ENCODE measurements around the gene COL26A1. TPM values are rescaled to one million over a fixed set of nuclear protein-coding genes. Genes with fewer than 3 reads are reported as not detected.

COL26A1 gene
- total RNA-seq, 1 experiment from 2014 or later = 0.43 TPM

DNA sequence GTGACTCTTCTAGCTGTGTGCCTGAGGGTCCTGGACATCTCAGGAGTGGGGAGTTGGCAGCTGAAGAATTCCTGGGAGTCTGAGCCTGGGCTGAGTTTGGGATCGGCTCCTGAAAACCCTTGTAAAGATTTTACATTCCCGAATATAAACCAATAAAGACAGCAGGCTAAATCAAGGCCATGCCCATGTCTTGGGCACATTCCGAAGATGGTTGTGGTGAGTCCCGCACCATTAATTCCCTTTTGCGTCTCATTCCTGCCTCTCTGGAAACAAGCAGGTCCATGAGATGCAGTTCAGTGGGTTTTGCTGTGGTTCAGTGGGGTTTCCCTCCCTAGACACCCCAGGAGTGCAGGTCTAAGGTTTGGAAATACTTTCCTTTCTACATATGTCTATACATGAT is 90.9 kb downstream of the COL26A1 start:
- BruUV-seq (replicated peaks) = no TSS peak
- no peak for DNase-seq (ENCODE audit: low spot score)
- Histone ChIP-seq H3K36me3 (ENCODE audit: insufficient read depth, low read length, poor library complexity, severe bottlenecking) (no peaks in the 10 kb centered on the region), H3K9me3 (ENCODE audit: low read depth, low read length, poor library complexity, severe bottlenecking) (no peaks in the 10 kb centered on the region), H3K27ac (ENCODE audit: low read depth, low read length, poor library complexity, severe bottlenecking) (no peak overlapping the region), H3K27me3 (replicated peaks; ENCODE audit: insufficient read depth, low read depth, low read length, poor library complexity) (no peaks in the 10 kb centered on the region), H3K4me3 (ENCODE audit: low read depth, low read length, poor library complexity, severe bottlenecking) (no peak overlapping the region), H3K4me1 (ENCODE audit: insufficient read depth, low read length, poor library complexity, severe bottlenecking) (no peaks in the 10 kb centered on the region)
- TF ChIP-seq EZH2 (IDR thresholded peaks at IDR 0.05; ENCODE audit: borderline replicate concordance, low read depth, low read length, poor library complexity, severe bottlenecking) = no peak
- TF ChIP-seq, protein P1, sequence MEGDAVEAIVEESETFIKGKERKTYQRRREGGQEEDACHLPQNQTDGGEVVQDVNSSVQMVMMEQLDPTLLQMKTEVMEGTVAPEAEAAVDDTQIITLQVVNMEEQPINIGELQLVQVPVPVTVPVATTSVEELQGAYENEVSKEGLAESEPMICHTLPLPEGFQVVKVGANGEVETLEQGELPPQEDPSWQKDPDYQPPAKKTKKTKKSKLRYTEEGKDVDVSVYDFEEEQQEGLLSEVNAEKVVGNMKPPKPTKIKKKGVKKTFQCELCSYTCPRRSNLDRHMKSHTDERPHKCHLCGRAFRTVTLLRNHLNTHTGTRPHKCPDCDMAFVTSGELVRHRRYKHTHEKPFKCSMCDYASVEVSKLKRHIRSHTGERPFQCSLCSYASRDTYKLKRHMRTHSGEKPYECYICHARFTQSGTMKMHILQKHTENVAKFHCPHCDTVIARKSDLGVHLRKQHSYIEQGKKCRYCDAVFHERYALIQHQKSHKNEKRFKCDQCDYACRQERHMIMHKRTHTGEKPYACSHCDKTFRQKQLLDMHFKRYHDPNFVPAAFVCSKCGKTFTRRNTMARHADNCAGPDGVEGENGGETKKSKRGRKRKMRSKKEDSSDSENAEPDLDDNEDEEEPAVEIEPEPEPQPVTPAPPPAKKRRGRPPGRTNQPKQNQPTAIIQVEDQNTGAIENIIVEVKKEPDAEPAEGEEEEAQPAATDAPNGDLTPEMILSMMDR (conservative IDR thresholded peaks at IDR 0.05; ENCODE audit: low read depth, low read length) = no peak
- CTCF ChIA-PET = no interaction called here
- intact Hi-C loops (cut with micrococcal nuclease; ENCODE audit: unreplicated experiment) = no loop called here
- POLR2A ChIA-PET (ENCODE audit: low non-redundant PET) = no interaction called here

DNA sequence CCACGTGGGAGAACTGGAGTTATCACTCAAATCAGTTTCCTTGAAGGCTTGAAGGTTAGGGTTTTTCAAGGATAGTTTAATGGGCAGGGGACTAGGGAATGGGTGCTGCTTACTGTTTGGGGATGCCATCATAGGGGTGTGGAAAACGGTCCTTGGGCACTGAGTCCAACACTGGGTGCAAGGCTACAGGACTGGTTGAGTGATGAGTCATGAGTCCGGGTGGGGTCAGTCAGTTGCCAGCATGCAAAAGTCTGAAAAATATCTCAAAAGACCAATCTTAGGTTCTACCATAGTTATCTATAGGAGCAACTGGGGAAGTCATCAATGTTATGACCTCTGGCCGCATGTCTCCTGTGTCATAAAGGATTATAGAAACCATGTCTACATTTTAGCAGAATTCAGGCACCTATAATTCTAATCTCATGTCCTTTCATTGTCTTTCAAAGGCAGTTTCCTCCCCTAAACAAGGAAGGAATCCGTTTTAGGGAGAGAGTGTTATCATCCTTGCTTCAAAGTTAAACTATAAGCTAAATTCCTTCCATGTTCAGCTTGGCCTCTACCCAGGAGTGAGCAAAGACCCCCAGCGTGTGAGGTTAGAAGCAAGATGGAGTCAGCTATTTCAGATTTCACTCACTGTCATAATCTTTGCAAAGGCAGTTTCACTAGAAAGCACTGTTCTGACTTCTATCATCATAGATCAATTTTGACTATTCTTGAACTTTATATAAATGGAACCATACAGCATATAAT is 94.5 kb downstream of the COL26A1 start:
- intact Hi-C loops (cut with micrococcal nuclease; ENCODE audit: unreplicated experiment) = no loop called here
- CTCF ChIA-PET = no interaction called here
- TF ChIP-seq EZH2 (IDR thresholded peaks at IDR 0.05; ENCODE audit: borderline replicate concordance, low read depth, low read length, poor library complexity, severe bottlenecking) = no peak
- TF ChIP-seq, protein P1 (conservative IDR thresholded peaks at IDR 0.05; ENCODE audit: low read depth, low read length) = no peak

DNA sequence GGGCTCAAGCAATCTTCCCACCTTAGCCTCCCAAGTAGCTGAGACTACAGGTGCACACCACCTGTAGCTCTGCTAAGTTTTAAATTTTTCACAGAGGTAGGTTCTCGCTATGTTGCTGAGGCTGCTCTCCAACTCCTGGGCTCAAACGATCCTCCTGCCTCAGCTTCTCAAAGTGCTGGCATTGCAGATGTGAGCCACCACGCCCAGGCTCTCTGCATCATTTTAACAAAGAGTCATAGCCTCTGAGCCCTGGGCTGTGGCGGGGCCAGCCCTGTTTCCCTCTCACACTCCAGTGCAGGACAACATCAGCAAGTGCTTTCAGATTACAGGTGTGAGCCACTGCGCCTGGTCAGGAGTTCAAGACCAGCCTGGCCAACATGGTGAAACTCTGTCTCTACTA is 102.5 kb downstream of the COL26A1 start:
- ChIA-PET CTCF (interaction anchor here (0.6 kb wide), 1 partner anchor 25 kb away, joined by 3 read pairs; no protein-coding TSS in a partner anchor), POLR2A (ENCODE audit: low non-redundant PET) (no interaction called here)
- Histone ChIP-seq H3K27ac (ENCODE audit: low read depth, low read length, poor library complexity, severe bottlenecking) (no peak overlapping the region), H3K9me3 (ENCODE audit: low read depth, low read length, poor library complexity, severe bottlenecking) (no peaks in the 10 kb centered on the region), H3K4me1 (ENCODE audit: insufficient read depth, low read length, poor library complexity, severe bottlenecking) (no peaks in the 10 kb centered on the region), H3K4me3 (ENCODE audit: low read depth, low read length, poor library complexity, severe bottlenecking) (no peak overlapping the region), H3K36me3 (ENCODE audit: insufficient read depth, low read length, poor library complexity, severe bottlenecking) (no peaks in the 10 kb centered on the region), H3K27me3 (replicated peaks; ENCODE audit: insufficient read depth, low read depth, low read length, poor library complexity) (no peaks in the 10 kb centered on the region)
- no peak for DNase-seq (ENCODE audit: low spot score)
- TF ChIP-seq EZH2 (IDR thresholded peaks at IDR 0.05; ENCODE audit: borderline replicate concordance, low read depth, low read length, poor library complexity, severe bottlenecking) = no peak
- TF ChIP-seq, protein P1 (conservative IDR thresholded peaks at IDR 0.05; ENCODE audit: low read depth, low read length) = no peak
- BruUV-seq (replicated peaks) = no TSS peak
- intact Hi-C loops (cut with micrococcal nuclease; ENCODE audit: unreplicated experiment) = no loop called here

More for the DNA sequence above, 94.5 kb downstream of the COL26A1 start:
- no peaks in the 10 kb centered on the region for H3K27me3 ChIP-seq (replicated peaks; ENCODE audit: insufficient read depth, low read depth, low read length, poor library complexity)
- POLR2A ChIA-PET (ENCODE audit: low non-redundant PET) = no interaction called here
- H3K4me3 ChIP-seq (ENCODE audit: low read depth, low read length, poor library complexity, severe bottlenecking) = no peak overlapping the region
- no peaks in the 10 kb centered on the region for H3K36me3 ChIP-seq (ENCODE audit: insufficient read depth, low read length, poor library complexity, severe bottlenecking)
- no peaks in the 10 kb centered on the region for H3K9me3 ChIP-seq (ENCODE audit: low read depth, low read length, poor library complexity, severe bottlenecking)
- BruUV-seq (replicated peaks) = no TSS peak
- no peak for DNase-seq (ENCODE audit: low spot score)
- no peak overlapping the region for H3K27ac ChIP-seq (ENCODE audit: low read depth, low read length, poor library complexity, severe bottlenecking)
- no peaks in the 10 kb centered on the region for H3K4me1 ChIP-seq (ENCODE audit: insufficient read depth, low read length, poor library complexity, severe bottlenecking)

All from A673 (cell line).